Type B pancreatic cell (in vitro differentiated cells): ENCODE measurements around the gene KRT6C. TPM values are rescaled to one million over a fixed set of nuclear protein-coding genes. Genes with fewer than 3 reads are reported as not detected.

ENCODE experiments used
- DNase-seq: peaks from one replicate; pipeline ENCODE4 v3.0.0; 2021; ENCODE audit warnings: mixed read lengths; ENCODE audit not compliant: unreplicated experiment; ENCODE audit errors: extremely low spot score
- H3K27ac Mint-ChIP-seq: 2 replicates; pipeline ENCODE4 v1.8.0; 2021; ENCODE audit warnings: mild to moderate bottlenecking, mixed read lengths
- H3K27me3 Mint-ChIP-seq: 2 replicates; pipeline ENCODE4 v1.8.0; 2021; ENCODE audit warnings: mixed read lengths
- H3K36me3 Mint-ChIP-seq: 2 replicates; pipeline ENCODE4 v1.8.0; 2021; ENCODE audit warnings: mixed read lengths
- H3K4me1 Mint-ChIP-seq: one replicate; pipeline ENCODE4 v1.8.0; 2021; ENCODE audit warnings: mixed read lengths; ENCODE audit not compliant: unreplicated experiment
- H3K4me3 Mint-ChIP-seq: 2 replicates; pipeline ENCODE4 v1.8.0; 2021; ENCODE audit warnings: mild to moderate bottlenecking, mixed read lengths
- H3K9me3 Mint-ChIP-seq: 2 replicates; pipeline ENCODE4 v1.8.0; 2021; ENCODE audit warnings: mixed read lengths
- total RNA-seq: library from RNA; stranded (reverse); gene quantifications from 2 replicates; pipeline ENCODE4 v1.2.1, GENCODE V29; 2021; ENCODE audit warnings: low replicate concordance
- TF ChIP-seq, protein P1 (sequence below): fragments of 200-600 bp; sonication (generic); conservative IDR thresholded peaks from 2 replicates; pipeline ENCODE4 v1.5.0; 2021; ENCODE audit warnings: antibody characterized with exemption, mild to moderate bottlenecking

KRT6C gene
- total RNA-seq, 1 donor from 2014 or later: 0.19 TPM

DNA sequence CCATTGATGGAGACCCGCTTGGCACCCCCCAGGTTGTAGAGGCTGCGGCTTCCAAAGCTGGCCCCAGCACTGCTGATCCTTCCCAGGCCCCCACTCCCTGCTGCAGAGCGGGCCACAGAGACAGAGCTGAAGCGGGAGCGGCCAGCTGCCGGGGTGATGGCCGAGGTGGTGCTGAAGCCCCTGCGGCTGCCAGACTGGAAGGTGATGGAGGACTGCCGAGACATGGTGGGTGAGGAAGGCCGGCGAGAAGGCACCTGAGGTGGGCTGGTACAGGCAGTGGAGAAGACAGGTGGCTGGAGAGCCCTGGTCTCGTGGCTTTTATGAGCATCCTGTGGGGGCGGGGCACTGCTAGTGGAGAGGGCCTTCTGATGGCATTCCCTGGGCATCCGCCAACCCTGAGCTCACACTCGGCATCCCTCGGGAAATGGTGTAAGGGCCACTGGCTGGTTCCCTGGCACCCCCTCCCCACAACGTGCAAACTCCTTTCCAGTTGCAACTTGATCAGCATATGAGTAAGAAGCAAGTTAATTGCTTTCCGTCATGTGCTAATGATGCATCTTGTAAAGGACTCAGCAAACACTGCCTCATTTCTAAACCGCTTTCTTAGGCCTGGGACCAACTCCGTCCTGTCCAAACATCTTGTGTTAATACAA lies 39.4 kb downstream of the KRT6C start, which contains the start of gene KRT75:
Gene KRT75 (minus strand): TSS at position 291 of the 653 bp plus-strand sequence. CDS start 67 bp downstream, at position 224.
- TF ChIP-seq, protein P1, sequence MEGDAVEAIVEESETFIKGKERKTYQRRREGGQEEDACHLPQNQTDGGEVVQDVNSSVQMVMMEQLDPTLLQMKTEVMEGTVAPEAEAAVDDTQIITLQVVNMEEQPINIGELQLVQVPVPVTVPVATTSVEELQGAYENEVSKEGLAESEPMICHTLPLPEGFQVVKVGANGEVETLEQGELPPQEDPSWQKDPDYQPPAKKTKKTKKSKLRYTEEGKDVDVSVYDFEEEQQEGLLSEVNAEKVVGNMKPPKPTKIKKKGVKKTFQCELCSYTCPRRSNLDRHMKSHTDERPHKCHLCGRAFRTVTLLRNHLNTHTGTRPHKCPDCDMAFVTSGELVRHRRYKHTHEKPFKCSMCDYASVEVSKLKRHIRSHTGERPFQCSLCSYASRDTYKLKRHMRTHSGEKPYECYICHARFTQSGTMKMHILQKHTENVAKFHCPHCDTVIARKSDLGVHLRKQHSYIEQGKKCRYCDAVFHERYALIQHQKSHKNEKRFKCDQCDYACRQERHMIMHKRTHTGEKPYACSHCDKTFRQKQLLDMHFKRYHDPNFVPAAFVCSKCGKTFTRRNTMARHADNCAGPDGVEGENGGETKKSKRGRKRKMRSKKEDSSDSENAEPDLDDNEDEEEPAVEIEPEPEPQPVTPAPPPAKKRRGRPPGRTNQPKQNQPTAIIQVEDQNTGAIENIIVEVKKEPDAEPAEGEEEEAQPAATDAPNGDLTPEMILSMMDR: no peak
- peak; percentile 45 for DNase-seq
- no peaks in the 10 kb centered on the region for H3K36me3 Mint-ChIP-seq
- H3K27ac Mint-ChIP-seq: no peak within 1 kb of the TSS
- peaks cover 50% of the 10 kb centered on the region for H3K27me3 Mint-ChIP-seq
- no peaks in the 10 kb centered on the region for H3K4me1 Mint-ChIP-seq
- H3K4me3 Mint-ChIP-seq: no peak within 1 kb of the TSS
- H3K9me3 Mint-ChIP-seq: no peaks in the 10 kb centered on the region

DNA sequence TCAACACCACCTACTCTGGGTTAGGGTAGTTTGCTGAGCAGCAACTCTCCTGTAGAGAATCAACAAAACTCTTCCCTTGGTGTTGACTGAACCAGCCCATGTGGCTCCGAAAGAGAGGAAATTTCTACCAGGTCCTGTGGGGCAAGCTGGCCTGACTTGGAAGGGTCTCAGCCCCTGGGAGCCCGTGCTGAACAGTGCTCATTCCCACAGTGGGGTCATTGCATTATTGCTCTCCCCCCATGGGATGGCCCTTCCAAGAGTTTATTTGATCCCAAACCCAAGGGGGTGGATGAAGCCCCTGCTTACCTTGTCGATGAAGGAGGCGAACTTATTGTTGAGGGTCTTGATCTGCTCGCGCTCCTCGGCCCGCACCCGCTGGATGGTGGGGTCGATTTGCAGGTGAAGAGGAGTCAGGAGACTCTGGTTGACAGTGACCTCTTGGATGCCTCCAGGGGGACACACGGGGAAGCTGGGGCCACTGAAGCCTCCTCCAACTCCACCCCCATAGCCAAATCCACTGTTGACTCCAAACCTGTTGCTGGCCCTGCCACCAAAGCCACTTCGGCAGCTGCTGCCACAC lies 40.0 kb downstream of the KRT6C start:
- Mint-ChIP-seq H3K27me3 (peaks cover 55% of the 10 kb centered on the region), H3K4me1 (no peaks in the 10 kb centered on the region)

DNA sequence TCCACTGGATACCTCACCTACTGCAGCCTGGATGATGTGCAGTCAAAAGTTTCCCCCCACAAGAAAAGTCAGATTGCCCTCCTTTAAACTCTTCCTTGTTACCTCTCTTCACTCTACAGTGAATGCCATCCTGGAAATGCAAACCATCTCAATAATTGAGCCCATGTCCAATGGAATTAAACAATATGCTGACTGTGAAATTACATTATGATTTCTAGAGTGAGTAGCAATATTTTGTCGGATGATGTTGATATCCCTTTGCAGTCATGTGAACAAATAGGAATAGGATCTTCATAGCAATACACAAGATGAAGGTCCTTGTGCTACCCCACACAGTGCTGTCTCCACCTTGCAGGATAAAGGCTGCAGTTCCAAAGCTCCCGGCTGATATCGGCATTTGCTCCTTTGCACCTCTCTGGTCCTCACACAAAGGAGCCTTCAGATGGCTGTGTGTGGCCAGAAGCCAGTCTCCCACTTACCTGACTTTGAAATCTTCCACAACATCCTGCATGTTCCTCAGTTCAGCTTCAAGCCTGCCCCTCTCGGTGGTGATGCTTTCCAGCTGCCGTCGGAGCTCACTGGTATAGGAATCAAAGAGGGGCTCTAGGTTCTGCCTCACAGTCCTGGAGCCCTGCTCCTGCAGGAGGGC lies 40.9 kb downstream of the KRT6C start:
- Mint-ChIP-seq H3K4me3 (no peak overlapping the region), H3K9me3 (no peaks in the 10 kb centered on the region), H3K4me1 (no peaks in the 10 kb centered on the region), H3K36me3 (no peaks in the 10 kb centered on the region), H3K27me3 (peaks cover 58% of the 10 kb centered on the region), H3K27ac (no peak overlapping the region)
- DNase-seq: no peak
- TF ChIP-seq, protein P1: no peak

More for the DNA sequence above, 40.0 kb downstream of the KRT6C start:
- Mint-ChIP-seq H3K36me3 (no peaks in the 10 kb centered on the region), H3K9me3 (no peaks in the 10 kb centered on the region), H3K4me3 (no peak overlapping the region), H3K27ac (no peak overlapping the region)
- no peak for DNase-seq
- TF ChIP-seq, protein P1: no peak

DNA sequence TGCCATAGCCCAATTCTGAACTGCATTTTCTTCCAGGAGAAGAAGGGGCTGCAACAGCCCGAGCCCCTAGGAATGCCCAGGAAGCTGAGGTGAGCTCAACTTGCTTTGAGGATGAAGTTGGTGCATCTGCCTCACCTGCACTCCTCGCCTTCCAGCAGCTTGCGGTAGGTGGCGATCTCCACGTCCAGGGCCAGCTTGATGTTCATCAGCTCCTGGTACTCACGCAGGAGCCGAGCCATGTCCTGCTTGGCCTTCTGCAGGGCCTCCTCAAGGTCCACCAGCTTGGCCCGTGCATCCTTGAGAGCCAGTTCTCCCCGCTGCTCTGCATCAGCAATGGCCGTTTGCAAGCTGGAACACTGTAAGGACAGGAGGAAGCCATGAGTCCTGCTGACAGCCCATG lies 45.5 kb downstream of the KRT6C start:
- no peaks in the 10 kb centered on the region for H3K36me3 Mint-ChIP-seq
- H3K27ac Mint-ChIP-seq: no peak overlapping the region
- no peak for DNase-seq
- H3K4me1 Mint-ChIP-seq: peaks cover 4% of the 10 kb centered on the region
- TF ChIP-seq, protein P1: no peak
- H3K27me3 Mint-ChIP-seq: peaks cover 54% of the 10 kb centered on the region
- no peaks in the 10 kb centered on the region for H3K9me3 Mint-ChIP-seq
- no peak overlapping the region for H3K4me3 Mint-ChIP-seq

DNA sequence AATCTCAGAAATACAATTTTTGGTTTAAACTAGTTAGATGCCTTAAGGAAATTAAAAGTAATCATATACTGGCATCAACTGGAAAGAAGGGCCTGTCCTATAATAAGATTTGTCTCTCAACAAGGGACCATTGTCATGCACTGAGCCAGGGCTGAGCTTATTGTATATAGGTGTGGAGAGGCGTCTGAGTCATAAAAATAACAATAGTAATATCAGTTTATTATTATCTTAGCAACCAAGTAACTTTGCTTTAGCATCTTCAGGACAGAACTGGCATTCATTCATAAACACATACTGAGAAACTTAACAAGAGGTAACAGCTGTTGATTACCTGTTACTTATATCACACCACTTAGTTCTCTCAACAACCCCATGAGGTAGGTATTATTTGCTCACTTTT lies 46.5 kb downstream of the KRT6C start:
- Mint-ChIP-seq H3K36me3 (no peaks in the 10 kb centered on the region), H3K27me3 (peaks cover 51% of the 10 kb centered on the region), H3K4me1 (peaks cover 5% of the 10 kb centered on the region), H3K27ac (no peak overlapping the region), H3K9me3 (no peaks in the 10 kb centered on the region), H3K4me3 (no peak overlapping the region)
- DNase-seq: no peak
- TF ChIP-seq, protein P1: no peak
